Activated CD4-positive, CD25-positive, alpha-beta regulatory T cell (primary cell): ENCODE results near the gene DLX1.
"Not testable (repeated sequence)": the region's sequence is repeated elsewhere in the genome, so short reads cannot be mapped to it uniquely, and the experiment has no call there.

ENCODE experiments used
- DNase-seq, 4 experiments: peaks; one replicate each; lab custom pipeline; 2025; lab: John Stamatoyannopoulos, UW

The DLX1 gene

DNA sequence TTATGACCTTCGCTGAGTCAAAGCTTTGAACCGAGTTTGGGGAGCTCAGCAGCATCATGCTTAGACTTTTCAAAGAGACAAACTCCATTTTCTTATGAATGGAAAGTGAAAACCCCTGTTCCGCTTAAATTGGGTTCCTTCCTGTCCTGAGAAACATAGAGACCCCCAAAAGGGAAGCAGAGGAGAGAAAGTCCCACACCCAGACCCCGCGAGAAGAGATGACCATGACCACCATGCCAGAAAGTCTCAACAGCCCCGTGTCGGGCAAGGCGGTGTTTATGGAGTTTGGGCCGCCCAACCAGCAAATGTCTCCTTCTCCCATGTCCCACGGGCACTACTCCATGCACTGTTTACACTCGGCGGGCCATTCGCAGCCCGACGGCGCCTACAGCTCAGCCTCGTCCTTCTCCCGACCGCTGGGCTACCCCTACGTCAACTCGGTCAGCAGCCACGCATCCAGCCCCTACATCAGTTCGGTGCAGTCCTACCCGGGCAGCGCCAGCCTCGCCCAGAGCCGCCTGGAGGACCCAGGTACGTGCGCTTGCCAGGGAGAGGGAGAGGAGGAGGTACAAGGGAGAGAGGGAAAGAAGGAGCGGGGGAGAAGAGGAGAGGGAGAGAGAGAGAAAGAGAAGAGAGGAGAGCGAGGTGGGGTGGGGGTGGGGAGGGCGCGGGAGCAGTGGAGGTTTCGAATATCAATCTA lies at the start of gene DLX1:
DLX1 (plus strand) TSS at position 48 of the 700 bp plus-strand sequence; CDS start at position 219, 171 bp downstream.
- no peak for DNase-seq

- DNase-seq: no peak
Observed at GRCh38 chr2:172038121-172038520, 47.2 kb upstream of the DLX1 start.

DNA sequence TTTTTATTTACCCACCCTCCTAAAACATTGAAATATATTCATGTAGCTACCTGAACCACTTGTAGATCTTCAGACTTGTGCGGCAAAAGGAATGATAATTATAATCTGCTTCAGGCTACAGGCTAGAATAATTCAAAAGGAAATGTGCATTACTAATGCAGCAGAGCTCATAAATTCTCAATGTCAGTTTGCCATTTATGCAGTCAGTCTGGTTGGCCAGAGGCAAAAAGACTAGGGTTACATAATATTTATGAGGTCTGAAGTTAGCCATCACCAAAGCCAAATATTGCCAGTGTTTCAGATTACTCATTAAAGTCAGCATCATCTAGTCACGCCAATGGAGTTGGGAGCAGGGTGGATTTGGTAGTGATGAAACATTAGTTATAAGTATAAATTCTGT lies 46.7 kb upstream of the DLX1 start:
- DNase-seq: no peak

GRCh38 chr2:172039011-172039704 lies 46.1 kb upstream of the DLX1 start:
- DNase-seq: no peak

DNA sequence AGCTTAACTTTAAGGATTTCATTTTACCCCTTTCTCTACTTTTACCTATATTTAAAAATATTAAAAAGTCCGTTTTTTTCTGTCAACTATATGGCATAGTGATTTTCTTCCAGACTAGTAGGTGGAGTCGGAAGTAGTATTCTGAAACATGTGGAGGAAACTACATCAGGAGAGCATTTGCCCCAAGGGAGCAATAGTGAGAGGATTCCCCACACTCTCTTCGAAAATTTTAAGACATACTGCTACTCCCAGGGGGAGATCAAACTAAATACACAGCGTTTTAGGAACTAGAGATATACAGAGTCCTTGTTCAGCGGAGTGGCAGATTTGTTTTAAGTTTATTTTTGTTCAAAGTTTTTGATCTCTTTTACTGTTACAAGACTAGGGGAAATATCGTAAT lies 45.0 kb upstream of the DLX1 start:
- DNase-seq: no peak

GRCh38 chr2:172046080-172046678 lies 39.1 kb upstream of the DLX1 start:
- DNase-seq: no peak

DNA sequence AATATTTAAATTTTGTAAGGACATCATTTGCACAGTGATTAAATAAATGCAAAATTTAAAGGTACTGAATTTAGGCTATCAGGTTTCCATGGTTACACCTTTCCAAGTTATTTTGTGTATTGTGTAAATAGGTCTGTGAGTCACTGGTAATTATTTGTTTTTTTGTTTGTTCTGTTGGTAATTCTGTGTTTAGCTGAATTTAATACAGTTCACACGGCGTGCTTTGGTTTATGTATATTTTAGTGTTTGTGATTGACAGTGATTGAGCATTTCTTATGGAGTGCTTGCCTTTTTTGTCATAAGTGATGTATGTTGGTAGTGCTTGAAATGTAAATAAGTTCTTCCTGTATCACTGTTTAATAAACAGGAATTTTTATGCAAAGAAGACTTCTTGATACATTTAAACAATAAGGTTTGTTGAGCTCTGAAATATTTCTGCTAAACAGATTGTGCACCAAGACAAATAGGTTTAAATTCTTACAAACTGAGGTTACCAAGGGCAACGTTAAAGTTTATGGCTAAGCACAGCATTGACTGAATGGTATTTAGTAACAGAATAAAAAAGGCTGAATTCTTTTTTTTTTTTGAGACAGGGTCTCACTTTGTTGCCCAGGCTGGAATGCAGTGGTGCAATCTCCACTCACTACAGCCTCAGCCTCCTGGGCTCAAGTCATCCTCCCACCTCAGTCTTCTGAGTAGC lies 38.3 kb upstream of the DLX1 start:
- DNase-seq: no peak

DNA sequence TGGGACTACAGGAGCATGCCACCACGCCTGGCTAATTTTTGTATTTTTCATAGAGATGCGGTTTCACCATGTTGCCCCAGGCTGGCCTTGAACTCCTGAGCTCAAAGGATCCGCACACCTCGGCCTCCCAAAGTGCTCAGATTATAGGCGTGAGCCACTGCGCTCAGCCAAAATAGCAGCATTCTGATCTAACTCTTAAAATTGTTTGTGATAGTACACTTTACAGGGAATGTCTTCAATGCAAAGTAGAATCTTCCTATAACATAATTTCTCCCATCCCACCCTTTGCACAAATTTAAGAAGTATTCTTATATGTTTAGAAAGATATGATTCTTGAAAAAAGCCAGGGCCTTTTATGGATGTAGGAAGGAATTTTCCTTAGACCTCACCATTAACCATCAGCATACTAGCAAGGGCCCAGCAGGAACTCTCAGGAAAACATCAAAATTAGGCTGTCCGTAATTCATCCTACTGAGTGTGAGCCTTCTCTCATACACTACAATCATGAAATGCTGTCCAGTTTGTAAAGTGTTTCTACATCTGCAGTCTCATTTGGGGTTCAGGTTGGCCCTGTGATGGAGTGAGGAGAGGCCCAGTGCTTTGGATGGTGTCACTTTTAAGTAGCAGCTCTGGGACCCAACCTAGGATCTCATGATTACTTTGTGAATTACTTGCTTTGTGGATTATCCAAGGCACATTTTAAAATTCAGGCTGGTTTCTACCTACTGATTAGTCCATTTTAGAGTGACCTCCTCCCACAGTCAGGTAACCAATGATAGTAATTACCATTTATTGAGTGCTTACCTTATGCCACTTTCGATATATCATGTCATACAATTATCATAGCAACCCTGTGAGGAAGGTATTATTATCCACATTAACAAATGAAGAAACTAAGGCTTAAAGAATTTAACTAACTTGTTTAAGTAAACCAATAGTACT lies 37.5 kb upstream of the DLX1 start:
- no peak for DNase-seq

GRCh38 chr2:172048508-172049503 lies 36.5 kb upstream of the DLX1 start:
- DNase-seq: no peak

- no peak for DNase-seq
Observed at GRCh38 chr2:172049567-172050120, 35.7 kb upstream of the DLX1 start.

- DNase-seq: no peak
Observed at GRCh38 chr2:172050479-172051125, 34.7 kb upstream of the DLX1 start.

GRCh38 chr2:172052000-172052983 lies 33.0 kb upstream of the DLX1 start:
- no peak for DNase-seq

DNA sequence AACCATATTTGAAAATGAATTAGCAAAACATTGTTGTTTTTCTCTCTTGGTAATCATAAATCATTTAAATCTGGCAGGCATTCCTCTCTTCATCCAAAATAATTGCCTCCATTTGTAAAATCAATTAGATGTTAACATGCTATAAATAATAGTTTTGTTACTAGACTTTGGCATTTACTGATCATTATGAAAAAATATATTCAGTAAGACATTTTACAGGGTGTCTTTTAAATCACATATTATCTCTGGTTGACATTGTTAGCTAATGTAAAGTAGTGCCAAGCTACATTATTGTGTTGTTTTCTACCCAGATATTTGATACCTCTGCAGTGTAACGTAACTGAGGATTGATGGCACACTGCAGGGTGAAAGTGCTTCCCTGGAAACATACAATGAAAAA lies 31.8 kb upstream of the DLX1 start:
- DNase-seq: no peak

- DNase-seq: no peak
Observed at GRCh38 chr2:172056293-172056692, 29.0 kb upstream of the DLX1 start.

DNA sequence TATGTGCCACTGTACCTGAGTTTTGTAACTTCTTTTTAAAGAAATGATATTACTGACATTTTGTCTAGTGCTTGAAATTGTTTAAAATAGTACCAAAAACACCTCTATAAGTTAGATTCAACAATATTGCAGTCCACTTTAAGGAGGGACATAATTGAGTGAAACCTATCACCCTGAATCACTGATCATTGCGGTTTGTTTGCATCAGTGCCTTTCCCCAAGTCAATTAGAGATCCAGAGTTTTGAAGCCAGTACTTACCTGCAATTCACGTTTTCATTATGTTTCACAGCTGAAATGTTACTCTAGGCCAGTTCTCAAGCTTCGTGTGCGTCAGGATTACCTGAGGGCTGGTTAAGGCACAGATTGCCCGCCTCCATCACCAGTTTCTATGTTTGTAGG lies 26.6 kb upstream of the DLX1 start:
- no peak for DNase-seq

GRCh38 chr2:172060118-172060517 lies 25.2 kb upstream of the DLX1 start:
- not testable (repeated sequence) for DNase-seq

DNA sequence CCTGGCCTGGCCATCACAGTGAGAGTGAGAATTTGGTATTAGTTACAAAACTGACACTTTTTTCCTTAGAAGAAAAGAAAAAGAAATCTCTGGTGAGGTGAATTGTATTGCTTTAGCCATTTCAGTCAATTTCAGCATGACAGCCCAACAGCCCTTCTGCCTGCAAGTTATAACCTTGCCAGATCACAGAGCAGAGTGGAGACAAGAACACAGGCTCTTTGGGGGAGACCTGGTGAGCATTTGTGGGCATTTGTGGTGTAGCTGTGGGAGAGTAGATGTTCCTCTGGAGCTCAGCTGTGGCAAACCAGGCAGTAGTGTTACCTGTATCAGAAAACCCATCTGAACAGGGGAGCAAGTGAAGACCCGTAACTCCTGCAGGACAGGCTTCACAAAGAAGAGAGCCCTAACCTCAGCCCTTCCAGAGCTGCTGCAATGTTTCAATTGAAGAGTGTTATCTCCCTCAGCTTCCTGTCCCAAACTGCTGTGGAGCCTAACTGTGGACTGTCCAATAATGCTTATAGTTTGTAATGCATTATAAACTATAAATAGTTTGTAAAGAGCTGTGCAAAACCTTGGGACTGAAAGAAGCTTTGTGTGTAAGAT lies 22.8 kb upstream of the DLX1 start:
- DNase-seq: no peak

- no peak for DNase-seq
Observed at GRCh38 chr2:172063446-172063845, 21.9 kb upstream of the DLX1 start.
